GM19397 (cell line): ENCODE data around the gene WDR5.

ENCODE experiments used
- ATAC-seq: cut with Tn5 transposase; IDR thresholded peaks from one replicate; pipeline ENCODE4 v1.9.1; 2021; ENCODE audit warnings: mild to moderate bottlenecking, moderate library complexity; ENCODE audit not compliant: unreplicated experiment

The WDR5 gene

GRCh38 chr9:134131471-134132207 lies 4.2 kb upstream of the WDR5 start:
- no peak for ATAC-seq

GRCh38 chr9:134132208-134132870 lies 3.5 kb upstream of the WDR5 start:
- ATAC-seq: no peak

DNA sequence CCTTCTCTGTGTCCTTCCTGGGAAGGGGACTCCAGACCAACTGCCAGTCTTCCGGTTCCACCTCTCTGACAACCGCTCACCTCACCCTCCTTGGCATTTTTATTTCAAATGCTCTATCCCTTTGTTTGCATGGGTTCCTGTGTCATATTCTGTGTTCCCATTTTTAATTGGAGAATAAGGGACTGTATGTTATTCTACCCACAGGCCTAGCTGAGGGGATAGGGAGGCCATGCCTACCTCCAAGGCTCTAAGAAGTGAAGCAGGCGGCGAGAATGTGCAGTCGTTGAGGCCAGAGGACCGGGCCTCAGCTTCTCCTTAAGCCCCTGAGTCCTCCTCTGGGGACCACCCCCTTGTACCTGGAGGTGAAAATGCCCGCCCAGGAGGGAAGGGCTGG lies 936 bp upstream of the WDR5 start:
- no peak for ATAC-seq

DNA sequence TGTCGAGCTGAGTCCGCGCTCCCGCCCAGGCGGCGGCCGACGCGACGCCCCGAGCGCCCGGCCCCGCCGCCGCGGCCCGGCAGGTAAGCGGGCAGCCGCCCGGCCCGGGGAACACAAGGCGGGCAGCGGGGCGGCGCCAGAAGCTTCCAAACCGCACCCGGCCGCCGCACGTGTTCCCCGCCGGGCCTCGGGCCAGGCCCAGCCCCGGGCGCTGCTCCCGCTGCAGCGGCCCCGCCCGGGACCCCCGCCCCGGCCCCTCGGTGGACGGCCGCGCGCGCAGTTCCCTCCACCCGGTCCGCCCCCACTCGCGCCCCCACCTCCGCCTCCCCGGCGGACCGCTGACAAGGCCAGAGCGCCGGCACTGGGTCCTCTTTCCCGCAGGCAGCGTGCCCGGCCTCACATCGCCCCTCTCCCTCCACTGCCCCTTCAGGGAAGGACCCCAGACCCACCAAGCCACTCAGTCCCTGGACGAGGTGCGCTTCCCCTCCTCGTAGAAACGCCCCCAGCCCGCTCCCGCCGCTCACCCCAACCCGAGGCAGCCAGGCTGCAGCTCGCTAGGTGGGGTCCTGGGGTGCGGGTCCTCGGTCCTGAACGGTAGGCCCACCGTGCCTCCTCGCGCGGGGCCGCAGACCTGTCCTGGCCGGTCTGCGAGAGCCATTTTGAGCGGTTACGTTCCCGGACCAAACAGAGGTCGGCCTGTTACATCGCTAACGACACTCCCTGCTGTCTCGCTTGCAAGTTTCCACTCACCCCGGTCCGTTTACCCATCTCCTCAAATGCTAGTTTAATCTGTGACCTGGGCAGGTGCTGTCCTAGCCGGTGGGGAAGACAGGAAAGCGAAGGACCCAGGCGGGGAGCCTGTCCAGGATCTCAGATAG lies 475 bp downstream of the WDR5 start:
- peak; percentile 23 for ATAC-seq

- ATAC-seq: no peak
These were observed 1.1 kb downstream of the WDR5 start for GRCh38 chr9:134136996-134137299.

DNA sequence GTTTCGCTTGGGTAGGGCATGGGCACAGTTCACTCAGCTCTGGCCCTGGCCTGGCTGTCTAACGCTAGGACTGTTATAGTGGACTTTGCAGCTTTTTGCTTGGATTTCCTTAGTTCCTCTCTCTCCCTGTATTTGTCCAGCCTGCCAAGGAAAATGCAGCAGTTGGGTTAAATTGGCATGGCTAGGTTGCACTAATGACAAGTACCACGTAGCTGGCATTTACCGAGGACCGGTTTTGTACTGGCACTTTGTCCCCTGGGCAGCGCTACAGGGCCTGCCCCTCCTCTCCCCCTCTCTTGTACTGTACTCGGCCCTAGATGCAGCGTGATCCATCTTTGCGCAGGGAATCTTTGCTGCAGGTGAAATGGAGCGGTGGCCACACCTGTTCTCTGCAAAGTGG lies 2.4 kb downstream of the WDR5 start:
- no peak for ATAC-seq

DNA sequence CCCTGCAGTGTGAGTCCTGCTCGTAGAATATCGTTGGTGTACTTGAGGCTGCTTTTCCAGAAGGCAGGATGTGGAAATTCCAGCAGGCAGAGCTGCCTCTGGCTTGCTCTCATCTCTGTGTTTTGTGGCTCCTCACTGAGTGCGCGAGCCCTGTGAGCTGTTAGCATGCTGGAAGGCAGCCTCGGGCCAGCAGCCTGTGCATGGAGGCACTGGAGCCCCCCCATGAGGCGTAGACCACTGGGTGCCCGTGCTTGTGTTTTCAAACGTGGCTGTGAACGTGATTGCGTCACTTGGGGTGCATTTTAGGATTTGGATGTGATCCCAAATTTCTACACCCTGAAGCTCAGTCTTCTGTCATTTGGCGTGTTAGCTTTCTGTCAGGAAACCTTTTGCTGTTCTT lies 3.2 kb downstream of the WDR5 start:
- no peak for ATAC-seq

GRCh38 chr9:134141906-134142305 lies 6.0 kb downstream of the WDR5 start:
- ATAC-seq: no peak

- no peak for ATAC-seq
These were observed 8.9 kb downstream of the WDR5 start for GRCh38 chr9:134144801-134145200.

DNA sequence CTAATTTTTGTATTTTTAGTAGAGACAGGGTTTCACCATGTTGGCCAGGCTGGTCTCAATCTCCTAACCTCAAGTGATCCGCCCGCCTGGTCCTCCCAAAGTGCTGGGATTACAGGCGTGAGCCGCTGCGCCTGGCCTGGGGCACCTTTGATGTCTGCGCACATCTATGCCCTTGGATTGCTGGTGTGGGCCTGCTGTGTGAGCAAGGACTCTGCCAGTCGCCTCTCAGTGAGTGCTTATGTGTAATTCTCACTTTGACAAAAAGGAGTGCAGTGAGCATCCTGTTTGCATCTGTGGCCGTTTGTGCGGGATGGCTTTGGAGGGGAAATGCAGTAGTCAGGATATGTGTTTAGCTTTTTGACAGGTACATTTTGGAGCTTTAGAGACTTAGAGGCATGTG lies 9.4 kb downstream of the WDR5 start:
- ATAC-seq: no peak

GRCh38 chr9:134146774-134147493 lies 11.1 kb downstream of the WDR5 start:
- no peak for ATAC-seq

DNA sequence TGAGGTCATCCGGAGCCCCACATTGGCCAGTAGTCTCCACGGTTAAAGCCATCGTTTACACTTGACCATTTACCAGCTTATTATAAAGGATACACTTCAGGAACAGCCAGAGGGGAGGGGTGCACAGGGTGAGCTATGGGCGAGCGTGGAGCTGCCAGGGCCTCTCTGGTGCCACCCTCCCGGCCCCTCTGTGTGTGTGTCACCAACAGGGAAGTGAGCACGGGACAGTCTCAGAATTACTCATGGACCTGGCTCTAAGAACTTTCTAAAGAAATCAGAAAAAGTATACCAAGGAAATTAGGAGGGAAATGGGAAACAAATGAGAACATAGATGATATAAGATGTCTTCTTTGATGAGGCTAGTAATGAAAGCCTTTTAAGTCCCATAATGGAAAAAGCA lies 13.5 kb downstream of the WDR5 start:
- ATAC-seq: no peak

DNA sequence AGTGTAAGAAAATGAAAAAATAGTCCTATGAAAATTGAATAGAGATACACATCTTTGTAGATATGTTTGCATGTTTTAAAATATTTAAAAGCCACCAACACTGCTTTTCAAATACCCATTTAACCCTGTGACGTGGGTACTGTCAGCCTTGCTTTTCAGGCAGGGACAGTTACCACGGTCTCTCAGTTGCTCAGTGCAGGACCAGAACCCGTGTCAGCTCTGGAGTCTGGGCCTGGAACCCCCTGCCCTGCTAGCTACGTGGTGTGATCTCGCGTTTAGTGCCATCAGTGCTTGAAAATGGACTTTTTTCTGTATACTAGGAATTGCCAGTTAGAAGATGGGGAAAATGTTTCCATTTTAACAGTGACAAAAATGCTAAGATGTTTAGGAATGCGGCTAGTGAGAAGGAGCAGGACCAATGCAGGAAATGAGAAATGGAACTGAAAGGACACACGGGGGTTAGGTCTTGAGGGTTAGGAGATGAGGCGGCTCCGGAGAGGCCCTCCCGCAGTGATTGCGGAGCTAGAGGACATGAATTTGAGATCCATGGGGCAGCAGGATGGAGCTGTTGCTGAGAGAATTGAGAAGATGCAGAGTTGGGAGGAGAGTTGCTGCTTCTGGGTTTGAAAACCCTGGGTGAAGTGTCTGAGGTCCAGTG lies 14.8 kb downstream of the WDR5 start:
- ATAC-seq: no peak

- ATAC-seq: no peak
These were observed 16.2 kb downstream of the WDR5 start for GRCh38 chr9:134152022-134152448.

DNA sequence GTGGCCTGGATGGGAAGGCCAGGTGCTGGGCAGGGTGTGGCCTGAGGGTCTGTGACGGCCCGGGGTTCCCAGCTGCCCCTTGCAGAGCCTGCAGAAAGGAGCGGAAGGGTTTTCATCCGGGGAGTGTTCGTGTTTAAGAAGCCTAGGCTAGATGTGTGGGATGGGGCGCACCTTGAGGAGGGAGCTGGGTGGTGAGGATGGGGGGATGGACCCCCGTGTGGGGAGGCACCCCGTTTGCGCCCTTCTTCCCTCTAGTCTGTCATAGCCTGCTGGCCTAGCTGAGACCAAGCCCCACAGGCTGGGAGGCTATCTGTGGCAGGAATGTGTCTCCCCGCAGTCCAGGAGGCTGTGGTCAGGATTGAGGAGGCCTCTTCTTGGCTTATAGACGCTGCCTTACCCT lies 16.6 kb downstream of the WDR5 start:
- no peak for ATAC-seq

DNA sequence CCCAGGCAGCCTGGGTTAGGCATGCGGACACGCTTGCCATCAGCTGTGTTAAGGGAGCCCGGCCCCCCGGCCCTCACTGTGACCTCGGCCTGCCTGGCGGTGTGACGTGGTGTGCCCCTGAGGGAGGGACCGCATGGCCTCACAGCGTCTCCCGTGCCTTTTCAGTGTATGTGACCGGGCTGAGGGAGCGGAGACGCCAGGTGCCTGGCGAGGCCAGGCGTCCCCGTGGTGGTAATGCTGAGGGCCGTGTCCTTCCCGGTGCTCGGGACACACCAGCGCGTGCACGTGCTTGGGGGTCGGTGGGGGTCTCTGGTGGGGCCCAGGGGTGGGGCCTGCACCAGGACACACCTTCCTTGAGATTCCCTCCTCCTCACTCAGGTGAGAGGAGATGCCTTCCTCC lies 17.6 kb downstream of the WDR5 start:
- ATAC-seq: no peak

DNA sequence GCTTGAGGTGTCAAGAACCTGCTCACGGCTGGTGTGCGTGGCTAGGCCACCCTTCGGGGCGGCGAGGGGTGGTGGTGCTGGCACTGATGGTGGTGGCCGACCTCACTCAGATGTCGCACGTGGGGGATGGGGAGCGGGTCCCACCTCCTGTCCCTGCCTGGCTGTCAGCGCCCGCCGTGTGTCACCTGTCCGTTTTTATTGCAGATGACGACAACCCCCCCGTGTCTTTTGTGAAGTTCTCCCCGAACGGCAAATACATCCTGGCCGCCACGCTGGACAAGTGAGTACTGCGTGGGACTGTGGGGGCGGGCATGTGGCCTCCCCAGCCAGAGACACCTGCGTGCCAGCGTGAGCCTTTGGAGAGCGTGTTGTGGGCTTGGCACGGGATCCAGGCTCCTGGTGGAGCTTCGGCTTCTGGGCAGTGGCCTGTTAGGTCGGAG lies 18.4 kb downstream of the WDR5 start:
- no peak for ATAC-seq

DNA sequence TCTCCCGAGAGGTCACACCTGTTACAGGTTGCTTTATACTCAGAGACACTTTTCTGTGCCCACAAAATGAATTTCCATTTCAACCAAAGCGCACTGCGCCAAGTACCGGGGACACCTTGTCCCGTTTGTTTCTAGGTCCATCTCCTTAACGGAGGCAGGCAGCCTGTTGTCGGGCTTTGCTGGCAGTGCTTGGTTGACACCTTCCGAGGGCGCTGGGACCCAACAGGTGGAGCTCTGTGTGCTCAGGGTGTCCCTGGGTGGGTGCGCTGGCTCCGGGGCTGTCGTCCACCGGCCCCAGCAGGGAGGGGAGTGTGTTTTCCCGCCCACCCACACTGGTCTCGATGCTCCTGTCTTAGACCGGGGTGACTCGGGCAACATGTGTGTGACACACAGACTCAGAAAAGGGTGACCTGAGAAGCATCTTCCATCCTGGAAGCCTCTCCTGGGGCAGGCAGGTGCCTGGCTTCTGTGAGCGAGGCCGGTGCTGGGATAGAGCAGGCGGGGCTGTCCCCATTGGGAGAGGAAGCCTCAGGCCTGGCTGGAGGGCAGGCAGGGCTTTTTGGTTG lies 20.0 kb downstream of the WDR5 start:
- ATAC-seq: no peak

GRCh38 chr9:134156564-134157377 lies 20.9 kb downstream of the WDR5 start:
- no peak for ATAC-seq
